HCT116 (cell line): ENCODE measurements around the gene TRPM1. TPM values are rescaled to one million over a fixed set of nuclear protein-coding genes. Genes with fewer than 3 reads are reported as not detected.

Experiments
- microRNA counts: library from miRNA; unstranded; fragments of <30 nt; microRNA quantifications from one replicate; lab custom pipeline; 2015
- microRNA-seq: library from miRNA; unstranded; fragments of <30 nt; microRNA quantifications from one replicate; pipeline ENCODE4, GENCODE V29; 2016; ENCODE audit warnings: borderline number of aligned reads
- total RNA-seq: library from RNA; stranded (reverse); gene quantifications from one replicate; pipeline ENCODE4 v1.2.1, GENCODE V29; 2021; ENCODE audit not compliant: unreplicated experiment

TRPM1 gene
- total RNA-seq, 1 experiment from 2014 or later, result not detected

MicroRNAs encoded within 50 kb of the gene (microRNA counts, 767-probe panel; counts per million panel counts)
- not detected for microRNA hsa-miR-211-5p (lab: Ali Mortazavi, UCI)

Small RNA genes lying within 50 kb of the gene (microRNA-seq; reads per million reads assigned to microRNA genes)
- not detected for gene MIR211

Other genes with a start within 250 kb of the TRPM1 start
- 17.4 TPM for gene FAN1, start 197.8 kb downstream of the TRPM1 start, total RNA-seq
- gene MTMR10, start 110.1 kb downstream of the TRPM1 start, total RNA-seq, result 13.4 TPM
- gene KLF13, start 225.1 kb upstream of the TRPM1 start, total RNA-seq, result 60.1 TPM